Activated CD8-positive, alpha-beta T cell treated with anti-CD3 and anti-CD28 coated beads for 36 hours (primary cell): ENCODE results near the gene PKIG. TPM values are rescaled to one million over a fixed set of nuclear protein-coding genes. Genes with fewer than 3 reads are reported as not detected.

Source experiments
- ATAC-seq: fragments of 200-7000 bp; cut with Tn5 transposase; one replicate; pipeline ENCODE4 v1.10.0; 2021; ENCODE audit warnings: mild to moderate bottlenecking, moderate library complexity
- CTCF ChIA-PET: fragments of 350-600 bp; sonication (Branson Sonifier 250); formaldehyde crosslinking; loops from one replicate; lab custom pipeline; 2021; ENCODE audit warnings: antibody characterized with exemption; lab: Charles Lee
- POLR2A ChIA-PET: fragments of 350-600 bp; sonication (Branson Sonifier 250); formaldehyde crosslinking; loops from one replicate; lab custom pipeline; 2021; ENCODE audit warnings: antibody characterized with exemption; lab: Charles Lee
- DNase-seq: peaks from one replicate; pipeline ENCODE4 v3.0.0-alpha.2; 2020
- H3K27ac Mint-ChIP-seq: one replicate; pipeline ENCODE4 v1.8.0; 2021; ENCODE audit warnings: mild to moderate bottlenecking, mixed read lengths
- H3K27me3 Mint-ChIP-seq: one replicate; pipeline ENCODE4 v1.8.0; 2021; ENCODE audit warnings: mixed read lengths
- H3K36me3 Mint-ChIP-seq: one replicate; pipeline ENCODE4 v1.8.0; 2021; ENCODE audit warnings: low read depth, mixed read lengths
- H3K4me1 Mint-ChIP-seq: one replicate; pipeline ENCODE4 v1.8.0; 2021; ENCODE audit warnings: low read depth, mixed read lengths
- H3K4me3 Mint-ChIP-seq: one replicate; pipeline ENCODE4 v1.8.0; 2021; ENCODE audit warnings: mild to moderate bottlenecking, moderate library complexity, mixed read lengths
- H3K9me3 Mint-ChIP-seq: one replicate; pipeline ENCODE4 v1.8.0; 2021; ENCODE audit warnings: mixed read lengths
- CTCF ChIP-seq: fragments of 200-600 bp; IDR thresholded peaks from one replicate; pipeline ENCODE4 v1.8.0; 2022; ENCODE audit warnings: antibody characterized with exemption, mild to moderate bottlenecking
- intact Hi-C: fragments of 100-400 bp; cut with micrococcal nuclease; formaldehyde crosslinking; loops from one replicate; pipeline ENCODE4 v1.10.0; 2022
- total RNA-seq, 2 experiments: library from RNA; stranded (reverse); gene quantifications; one replicate each; pipeline ENCODE4 v1.2.3, GENCODE V29; 2021

Gene PKIG
- total RNA-seq, 2 experiments from 2014 or later: 4.8 TPM

- CTCF ChIA-PET: interaction anchor here (1.0 to 2.6 kb wide), 6 partner anchors 9 to 385 kb away, joined by 3 to 28 read pairs (median 3); partner anchors contain the start of genes SERINC3 and TTPAL
- H3K4me1 Mint-ChIP-seq: peaks cover 15% of the 10 kb centered on the region
These were observed 17.3 kb downstream of the PKIG start for GRCh38 chr20:44599715-44600114.

GRCh38 chr20:44600301-44600700 lies 17.9 kb downstream of the PKIG start:
- Mint-ChIP-seq H3K27ac (no peak overlapping the region), H3K4me3 (no peak overlapping the region), H3K27me3 (no peaks in the 10 kb centered on the region), H3K36me3 (no peaks in the 10 kb centered on the region), H3K9me3 (no peaks in the 10 kb centered on the region), H3K4me1 (peaks cover 15% of the 10 kb centered on the region)
- ChIA-PET POLR2A (no interaction called here), CTCF (interaction anchor here (1.2 to 2.6 kb wide), 2 partner anchors 10 to 13 kb away, joined by 3 to 14 read pairs; no protein-coding TSS in a partner anchor)
- no peak for TF ChIP-seq CTCF
- no peak for ATAC-seq
- DNase-seq: no peak
- intact Hi-C loops: no loop called here

More at GRCh38 chr20:44599715-44600114, 17.3 kb downstream of the PKIG start:
- no peak overlapping the region for H3K4me3 Mint-ChIP-seq
- H3K27ac Mint-ChIP-seq: no peak overlapping the region
- ATAC-seq: no peak
- no peak for TF ChIP-seq CTCF
- no peaks in the 10 kb centered on the region for H3K9me3 Mint-ChIP-seq
- POLR2A ChIA-PET: interaction anchor here (0.8 kb wide), 1 partner anchor 203 kb away, joined by 3 read pairs; no protein-coding TSS in a partner anchor
- no peaks in the 10 kb centered on the region for H3K27me3 Mint-ChIP-seq
- H3K36me3 Mint-ChIP-seq: no peaks in the 10 kb centered on the region
- intact Hi-C loops: no loop called here
- no peak for DNase-seq

- ChIA-PET CTCF (interaction anchor here (1.2 kb wide), 1 partner anchor 10 kb away, joined by 3 read pairs; no protein-coding TSS in a partner anchor), POLR2A (no interaction called here)
- Mint-ChIP-seq H3K36me3 (no peaks in the 10 kb centered on the region), H3K4me3 (no peak overlapping the region), H3K27me3 (no peaks in the 10 kb centered on the region), H3K9me3 (no peaks in the 10 kb centered on the region), H3K27ac (no peak overlapping the region), H3K4me1 (peaks cover 15% of the 10 kb centered on the region)
- ATAC-seq (no peak), DNase-seq (no peak)
- intact Hi-C loops: no loop called here
- no peak for TF ChIP-seq CTCF
These were observed 18.4 kb downstream of the PKIG start for GRCh38 chr20:44600758-44601201.

GRCh38 chr20:44601236-44601671 lies 18.9 kb downstream of the PKIG start:
- Mint-ChIP-seq H3K4me1 (peaks cover 15% of the 10 kb centered on the region), H3K9me3 (no peaks in the 10 kb centered on the region), H3K36me3 (no peaks in the 10 kb centered on the region), H3K27me3 (no peaks in the 10 kb centered on the region), H3K4me3 (no peak overlapping the region), H3K27ac (no peak overlapping the region)
- no peak for DNase-seq
- no peak for TF ChIP-seq CTCF
- intact Hi-C loops: no loop called here
- ATAC-seq: no peak
- POLR2A ChIA-PET: no interaction called here
- CTCF ChIA-PET: interaction anchor here (1.0 kb wide), 1 partner anchor 9 kb away, joined by 4 read pairs; no protein-coding TSS in a partner anchor

- intact Hi-C loops: no loop called here
- ChIA-PET CTCF (interaction anchor here (1.0 kb wide), 1 partner anchor 9 kb away, joined by 4 read pairs; no protein-coding TSS in a partner anchor), POLR2A (interaction anchor here (0.6 kb wide), 1 partner anchor 34 kb away, joined by 4 read pairs; no protein-coding TSS in a partner anchor)
- ATAC-seq: no peak
- peaks cover 15% of the 10 kb centered on the region for H3K4me1 Mint-ChIP-seq
- no peaks in the 10 kb centered on the region for H3K9me3 Mint-ChIP-seq
- no peaks in the 10 kb centered on the region for H3K27me3 Mint-ChIP-seq
- no peak for TF ChIP-seq CTCF
- no peak overlapping the region for H3K4me3 Mint-ChIP-seq
- DNase-seq: no peak
- no peak overlapping the region for H3K27ac Mint-ChIP-seq
- H3K36me3 Mint-ChIP-seq: no peaks in the 10 kb centered on the region
These were observed 19.4 kb downstream of the PKIG start for GRCh38 chr20:44601801-44602204.
